Stimulated activated CD8-positive, alpha-beta memory T cell treated with anti-CD3 and anti-CD28 coated beads, Interleukin-15, amount 100 ng/mL, for 4 hours (primary cell): ENCODE results near the gene NUDT16.

Experiments
- DNase-seq, 2 donors: peaks; one replicate each; pipeline ENCODE4 v3.0.0-alpha.2; 2020; ENCODE audit warnings: low read depth in 2 of 2

The NUDT16 gene

GRCh38 chr3:131386429-131387165 is 5.0 kb downstream of the NUDT16 start:
- no peak for DNase-seq

- no peak for DNase-seq
Measured at GRCh38 chr3:131387796-131388489, 6.4 kb downstream of the NUDT16 start.

DNA sequence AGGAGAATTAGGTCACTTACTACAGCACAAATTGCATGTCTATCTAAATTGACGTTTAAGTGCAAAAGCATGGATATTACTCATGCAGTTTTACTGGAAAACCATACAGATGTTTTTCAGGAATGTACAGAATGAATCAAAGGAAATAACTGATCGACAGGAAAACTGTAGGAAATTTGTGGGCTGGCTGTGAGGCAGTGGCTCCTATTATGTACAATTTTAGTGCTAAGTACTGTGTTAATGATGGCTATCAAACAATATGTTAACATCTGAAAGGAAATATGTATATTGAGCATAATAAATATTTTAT is 6.9 kb downstream of the NUDT16 start:
- DNase-seq: no peak

- no peak for DNase-seq
Measured at GRCh38 chr3:131390331-131390730, 8.8 kb downstream of the NUDT16 start.

DNA sequence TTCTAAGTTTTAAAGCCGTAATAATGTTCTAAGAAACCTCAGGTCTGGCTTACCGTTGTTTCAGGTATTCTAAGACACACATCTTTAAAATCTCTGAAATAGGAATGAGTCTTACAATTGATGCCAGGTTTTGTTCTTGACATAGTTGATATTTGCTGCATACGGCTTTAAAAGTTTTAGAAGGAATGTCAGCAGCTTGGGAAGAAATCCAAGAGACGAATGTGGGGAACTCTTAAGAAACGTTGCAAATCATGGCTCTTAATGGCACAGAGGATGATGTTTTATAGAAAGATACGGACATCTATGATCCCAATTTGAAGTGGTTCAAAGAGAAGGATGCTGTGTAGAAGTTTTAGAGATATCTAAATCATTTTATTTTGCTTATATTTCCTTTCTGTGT is 11.5 kb downstream of the NUDT16 start:
- no peak for DNase-seq

DNA sequence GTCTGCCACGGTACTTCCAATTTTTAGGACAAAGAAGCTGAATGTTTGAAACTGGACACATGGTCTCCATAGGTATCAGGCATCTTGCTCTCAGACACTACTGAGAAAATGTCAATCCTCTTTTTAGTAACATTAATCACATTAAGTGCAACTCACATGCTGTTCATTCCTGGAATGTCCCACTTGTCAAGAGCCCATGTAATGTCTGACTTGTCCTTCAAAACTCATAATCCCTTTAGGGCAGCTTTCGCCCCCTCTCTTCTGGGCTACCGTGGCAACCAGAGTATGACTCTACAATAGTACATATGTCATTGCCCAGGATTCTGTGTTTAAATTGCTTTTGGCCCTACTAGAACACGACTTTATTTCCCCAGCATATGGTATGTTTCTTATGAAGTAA is 12.3 kb downstream of the NUDT16 start:
- DNase-seq: no peak

- DNase-seq: no peak
Measured at GRCh38 chr3:131394400-131394799, 12.8 kb downstream of the NUDT16 start.

- DNase-seq: no peak
Measured at GRCh38 chr3:131396170-131396569, 14.6 kb downstream of the NUDT16 start.

- DNase-seq: no peak
Measured at GRCh38 chr3:131397889-131398288, 16.3 kb downstream of the NUDT16 start.

GRCh38 chr3:131401978-131402377 is 20.4 kb downstream of the NUDT16 start:
- DNase-seq: no peak

DNA sequence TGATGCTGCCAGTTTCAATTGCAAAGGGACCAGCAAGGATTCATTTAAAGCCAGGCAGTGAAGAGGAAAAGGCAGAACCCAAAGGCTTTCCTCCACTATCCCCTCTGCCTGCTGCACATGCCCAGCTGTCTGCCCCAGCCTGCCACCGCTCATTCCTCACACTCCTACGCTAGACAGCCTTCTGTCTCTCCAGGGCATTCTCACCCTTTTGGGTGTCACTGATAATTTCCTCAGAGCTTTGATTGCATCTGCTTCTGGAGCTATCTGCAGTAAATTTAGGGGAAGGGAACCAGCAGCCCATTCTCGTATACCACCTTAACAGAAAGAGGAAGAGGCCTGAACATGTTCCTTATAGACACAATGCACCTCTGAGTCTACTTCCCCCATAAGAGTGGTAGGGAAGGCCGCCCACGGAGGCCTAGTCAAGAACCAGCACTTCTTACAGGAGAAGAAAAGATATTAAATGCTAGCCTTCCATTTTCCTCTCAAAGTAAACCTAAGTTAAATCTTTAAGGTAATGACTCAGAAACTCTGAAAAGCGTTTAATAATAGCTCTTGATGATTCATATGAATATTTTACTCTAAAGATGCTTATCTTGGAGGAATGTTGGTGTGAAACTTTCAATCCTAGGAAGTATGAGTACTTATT is 20.9 kb downstream of the NUDT16 start:
- DNase-seq: no peak

- DNase-seq: no peak
Measured at GRCh38 chr3:131403216-131403895, 21.8 kb downstream of the NUDT16 start.

DNA sequence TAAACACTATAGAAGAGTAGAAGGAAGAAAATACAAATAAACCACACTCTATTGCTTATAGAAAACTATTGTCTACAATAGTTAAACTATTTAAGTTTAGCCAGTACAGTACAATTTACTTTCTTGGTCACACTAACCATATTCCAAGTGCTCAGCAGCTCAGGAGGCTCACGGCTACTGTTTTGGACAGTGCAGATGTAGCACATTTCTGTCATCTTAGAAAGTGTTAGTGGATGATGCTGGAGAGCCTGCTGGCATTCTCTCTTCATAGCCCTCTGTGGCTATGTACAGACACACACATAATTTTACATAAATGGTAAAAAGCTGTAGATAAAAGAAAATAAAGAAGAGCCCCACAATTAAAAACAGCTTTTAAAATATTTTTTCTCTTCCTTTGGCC is 23.8 kb downstream of the NUDT16 start:
- no peak for DNase-seq

DNA sequence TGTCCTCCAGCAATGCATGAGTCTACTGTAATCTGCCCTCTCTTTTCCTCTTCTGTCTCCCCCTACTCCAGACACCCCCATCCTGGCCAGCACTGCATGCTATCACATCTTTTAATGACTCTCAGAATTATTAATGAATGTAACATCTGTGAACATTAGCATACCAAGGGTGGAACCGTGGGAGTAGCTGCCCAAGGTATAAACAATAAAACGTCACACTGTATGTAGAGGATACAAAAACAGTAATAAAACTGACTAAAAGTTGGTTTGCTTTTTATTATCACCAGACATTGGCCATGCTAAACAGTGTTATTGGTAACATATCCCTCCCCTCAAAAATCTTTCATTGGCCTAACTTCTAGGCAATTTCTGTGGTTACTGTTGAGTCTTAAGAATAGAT is 24.7 kb downstream of the NUDT16 start:
- no peak for DNase-seq

DNA sequence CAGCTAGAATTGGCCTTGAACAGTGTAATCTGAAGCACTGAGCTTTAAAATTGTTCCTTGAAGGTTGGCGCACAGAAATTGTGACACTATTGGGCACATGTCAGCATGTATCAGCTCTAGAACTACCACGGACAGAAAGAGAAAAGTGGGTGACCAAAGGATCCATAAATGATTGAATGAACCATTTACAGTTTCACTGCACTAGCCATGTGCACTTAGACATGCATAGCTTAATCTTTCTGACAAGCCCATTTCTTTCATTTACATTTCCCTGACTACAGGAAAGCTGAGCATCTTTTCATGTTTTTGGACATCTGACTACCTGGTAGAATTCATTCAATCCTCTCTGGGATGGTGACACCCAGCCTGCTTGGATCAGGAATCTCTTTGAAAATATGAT is 36.2 kb downstream of the NUDT16 start:
- no peak for DNase-seq

DNA sequence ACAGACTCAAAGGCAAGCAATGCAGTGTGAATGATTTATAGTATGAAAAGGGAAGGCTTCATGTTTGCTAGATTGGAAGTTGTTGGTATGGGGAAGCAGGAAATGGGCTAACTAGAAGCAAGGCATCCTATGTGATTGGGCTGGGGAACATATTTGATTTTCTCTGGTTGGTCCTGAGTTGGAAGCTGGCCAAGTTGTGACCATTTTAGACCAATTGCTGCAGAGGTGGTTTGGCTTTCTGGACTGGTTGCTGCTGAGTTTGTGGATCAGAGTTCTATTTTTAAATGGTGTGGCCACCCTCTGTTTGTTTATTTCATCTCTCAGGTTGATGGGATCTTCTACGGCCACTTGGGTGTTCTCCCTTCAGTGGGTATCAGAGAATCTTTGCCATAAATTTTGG is 39.7 kb downstream of the NUDT16 start:
- no peak for DNase-seq

DNA sequence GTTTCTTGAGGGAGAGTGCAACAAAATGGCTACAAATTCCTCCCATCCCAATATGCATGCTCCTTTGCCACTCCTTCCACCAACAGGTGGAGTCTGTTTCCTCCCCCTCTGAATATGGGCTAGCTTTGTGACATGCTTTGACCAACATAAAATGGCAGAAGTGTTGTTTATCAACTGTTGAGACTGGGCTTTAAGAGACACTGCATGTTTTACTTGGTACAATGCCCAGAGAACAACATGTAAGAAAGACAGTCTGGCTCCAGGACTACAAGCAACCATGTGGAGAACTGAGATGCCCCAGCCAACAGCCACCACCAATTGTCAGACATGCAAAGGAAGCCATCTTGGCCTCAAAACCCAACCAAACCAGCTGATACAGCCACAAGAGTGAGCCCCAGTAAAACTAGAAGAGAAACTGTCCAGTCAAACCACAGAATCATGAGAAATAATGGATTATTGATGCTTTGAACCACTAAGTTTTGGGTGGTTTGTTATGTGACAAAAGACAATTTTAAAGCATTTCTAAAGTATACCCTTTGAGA is 40.5 kb downstream of the NUDT16 start:
- no peak for DNase-seq

DNA sequence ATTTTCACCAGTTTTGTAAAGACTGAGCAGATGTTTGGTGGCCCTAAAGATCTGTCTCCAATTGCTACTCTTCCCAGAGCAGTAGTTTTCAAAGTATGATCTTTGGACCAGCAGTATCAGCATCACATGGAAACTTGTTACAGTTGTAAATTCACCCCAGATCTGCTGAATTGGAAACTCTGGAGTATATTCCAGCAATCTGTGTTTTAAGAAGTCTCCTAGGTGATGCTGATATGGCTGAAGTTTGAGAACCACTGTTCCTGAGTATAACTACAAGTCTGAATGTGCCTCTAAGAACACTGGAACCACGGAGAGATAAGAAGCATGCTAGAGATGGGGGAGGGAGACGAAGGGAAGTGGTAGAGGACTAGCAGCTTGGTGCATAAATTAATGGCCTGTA is 45.7 kb downstream of the NUDT16 start:
- DNase-seq: no peak

GRCh38 chr3:131431754-131432153 is 50.2 kb downstream of the NUDT16 start:
- DNase-seq: no peak

DNA sequence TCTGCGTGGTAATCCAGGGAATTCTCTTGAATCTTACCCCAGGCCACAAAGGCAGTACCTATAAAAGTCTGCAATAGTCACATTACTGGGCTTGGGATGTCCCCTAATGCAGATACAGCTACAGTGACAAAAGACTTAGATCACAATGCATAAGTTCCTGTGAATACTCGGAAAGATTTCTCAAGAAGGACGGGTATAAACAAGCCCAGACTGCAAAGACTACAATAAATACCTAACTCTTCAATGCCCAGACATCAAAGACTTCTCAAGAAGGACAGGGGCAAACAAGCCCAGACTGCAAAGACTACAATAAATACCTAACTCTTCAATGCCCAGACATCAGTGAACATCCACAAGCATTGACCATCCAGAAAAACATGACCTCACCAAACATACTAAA is 50.9 kb downstream of the NUDT16 start:
- no peak for DNase-seq

- DNase-seq: no peak
Measured at GRCh38 chr3:131435000-131435399, 53.4 kb downstream of the NUDT16 start.
